CD8-positive, alpha-beta memory T cell (primary cell): Measurements from ENCODE around the gene TMEM101. TPM values are rescaled to one million over a fixed set of nuclear protein-coding genes. Genes with fewer than 3 reads are reported as not detected.

Source experiments
- CTCF ChIA-PET: fragments of 350-600 bp; sonication (Branson Sonifier 250); formaldehyde crosslinking; loops from one replicate; lab custom pipeline; 2021; ENCODE audit warnings: antibody characterized with exemption; lab: Charles Lee
- POLR2A ChIA-PET: fragments of 350-600 bp; sonication (Branson Sonifier 250); formaldehyde crosslinking; loops from one replicate; lab custom pipeline; 2021; ENCODE audit warnings: antibody characterized with exemption; lab: Charles Lee
- DNase-seq, 5 donors: peaks; one replicate each; pipeline versions ENCODE4 v3.0.0 to v3.0.0-alpha.2; 2020 to 2022; ENCODE audit warnings: mixed read lengths in 1 of 5
- H3K27ac ChIP-seq: one replicate; pipeline ENCODE4 v1.7.0; 2013; ENCODE audit warnings: low read depth, mild to moderate bottlenecking, low read length, moderate library complexity
- H3K27me3 ChIP-seq: 2 replicates; pipeline ENCODE4 v1.7.0; 2013; ENCODE audit warnings: low read length, mild to moderate bottlenecking; ENCODE audit not compliant: insufficient read depth, poor library complexity, severe bottlenecking
- H3K36me3 ChIP-seq: 2 replicates; pipeline ENCODE4 v1.7.0; 2013; ENCODE audit warnings: mild to moderate bottlenecking, low read length, moderate library complexity; ENCODE audit not compliant: insufficient read depth
- H3K4me1 ChIP-seq: 2 replicates; pipeline ENCODE4 v1.7.0; 2013; ENCODE audit warnings: mild to moderate bottlenecking, low read length, moderate library complexity; ENCODE audit not compliant: insufficient read depth
- H3K4me3 ChIP-seq: 2 replicates; pipeline ENCODE4 v1.7.0; 2013; ENCODE audit warnings: mild to moderate bottlenecking, low read length
- H3K9me3 ChIP-seq: 2 replicates; pipeline ENCODE4 v1.7.0; 2013; ENCODE audit warnings: mild to moderate bottlenecking, low read length
- H3K27ac Mint-ChIP-seq, 8 donors: one replicate each; pipeline ENCODE4 v1.8.0; 2020 to 2021; ENCODE audit warnings: mixed read lengths in 8 of 8, mild to moderate bottlenecking in 6 of 8, inconsistent platforms in 3 of 8, moderate library complexity in 3 of 8
- H3K27me3 Mint-ChIP-seq, 2 donors: one replicate each; pipeline ENCODE4 v1.8.0; 2020 to 2021; ENCODE audit warnings: mixed read lengths in 2 of 2, mild to moderate bottlenecking in 1 of 2, moderate library complexity in 1 of 2
- H3K36me3 Mint-ChIP-seq, 3 donors: one replicate each; pipeline ENCODE4 v1.8.0; 2020 to 2021; ENCODE audit warnings: mixed read lengths in 3 of 3, inconsistent platforms in 1 of 3, mild to moderate bottlenecking in 1 of 3
- H3K4me1 Mint-ChIP-seq, 3 donors: one replicate each; pipeline ENCODE4 v1.8.0; 2020 to 2021; ENCODE audit warnings: mixed read lengths in 3 of 3, inconsistent platforms in 1 of 3, mild to moderate bottlenecking in 1 of 3
- H3K4me3 Mint-ChIP-seq, 7 donors: one replicate each; pipeline ENCODE4 v1.8.0; 2020 to 2021; ENCODE audit warnings: mixed read lengths in 7 of 7, mild to moderate bottlenecking in 6 of 7, moderate library complexity in 4 of 7, inconsistent platforms in 2 of 7
- H3K9me3 Mint-ChIP-seq, 5 donors: one replicate each; pipeline ENCODE4 v1.8.0; 2020 to 2022; ENCODE audit warnings: mixed read lengths in 5 of 5, mild to moderate bottlenecking in 3 of 5, moderate library complexity in 2 of 5, inconsistent platforms in 1 of 5
- polyA plus RNA-seq: library from polyadenylated mRNA; unstranded; fragments of 300-500 nt; fragmentation: Illumina TruSeq; gene quantifications from one replicate; pipeline ENCODE4 v1.2.3, GENCODE V29; 2021
- total RNA-seq, 2 experiments: library from RNA; stranded (reverse); gene quantifications; one replicate each; pipeline ENCODE4 v1.2.3, GENCODE V29; 2021

Gene TMEM101
- total RNA-seq (10 to 100 TPM; 32.5 to 36.0 TPM), polyA plus RNA-seq (28.8 TPM)

- Histone ChIP-seq H3K4me3 (peak within 1 kb of the TSS; percentile 96), H3K27ac (peak within 1 kb of the TSS; percentile 76), H3K4me1 (peaks cover 13% of the 10 kb centered on the region), H3K9me3 (no peaks in the 10 kb centered on the region), H3K36me3 (no peaks in the 10 kb centered on the region), H3K27me3 (no peaks in the 10 kb centered on the region)
- Mint-ChIP-seq H3K36me3 (peaks cover 7 to 22% (median 9%) of the 10 kb centered on the region in 3 donors), H3K9me3 (no peaks in the 10 kb centered on the region), H3K4me1 (peaks cover 6 to 23% (median 16%) of the 10 kb centered on the region in 3 donors), H3K27ac (peak within 1 kb of the TSS; percentile 17 to 99 (median 98)), H3K4me3 (peak within 1 kb of the TSS; percentile 94 to 100 (median 99)), H3K27me3 (no peaks in the 10 kb centered on the region)
- DNase-seq = peak; percentile 81 to 92 (median 83)
- CTCF ChIA-PET = no interaction called here
- POLR2A ChIA-PET = interaction anchor here (1.1 kb wide), 1 partner anchor 8 kb away, joined by 6 read pairs; no protein-coding TSS in a partner anchor
Measured at GRCh38 chr17:44014437-44015172, at the start of gene TMEM101. TSS of gene TMEM101 (minus strand) at chr17:44014963. CDS start at chr17:44014952, 11 bp downstream.

DNA sequence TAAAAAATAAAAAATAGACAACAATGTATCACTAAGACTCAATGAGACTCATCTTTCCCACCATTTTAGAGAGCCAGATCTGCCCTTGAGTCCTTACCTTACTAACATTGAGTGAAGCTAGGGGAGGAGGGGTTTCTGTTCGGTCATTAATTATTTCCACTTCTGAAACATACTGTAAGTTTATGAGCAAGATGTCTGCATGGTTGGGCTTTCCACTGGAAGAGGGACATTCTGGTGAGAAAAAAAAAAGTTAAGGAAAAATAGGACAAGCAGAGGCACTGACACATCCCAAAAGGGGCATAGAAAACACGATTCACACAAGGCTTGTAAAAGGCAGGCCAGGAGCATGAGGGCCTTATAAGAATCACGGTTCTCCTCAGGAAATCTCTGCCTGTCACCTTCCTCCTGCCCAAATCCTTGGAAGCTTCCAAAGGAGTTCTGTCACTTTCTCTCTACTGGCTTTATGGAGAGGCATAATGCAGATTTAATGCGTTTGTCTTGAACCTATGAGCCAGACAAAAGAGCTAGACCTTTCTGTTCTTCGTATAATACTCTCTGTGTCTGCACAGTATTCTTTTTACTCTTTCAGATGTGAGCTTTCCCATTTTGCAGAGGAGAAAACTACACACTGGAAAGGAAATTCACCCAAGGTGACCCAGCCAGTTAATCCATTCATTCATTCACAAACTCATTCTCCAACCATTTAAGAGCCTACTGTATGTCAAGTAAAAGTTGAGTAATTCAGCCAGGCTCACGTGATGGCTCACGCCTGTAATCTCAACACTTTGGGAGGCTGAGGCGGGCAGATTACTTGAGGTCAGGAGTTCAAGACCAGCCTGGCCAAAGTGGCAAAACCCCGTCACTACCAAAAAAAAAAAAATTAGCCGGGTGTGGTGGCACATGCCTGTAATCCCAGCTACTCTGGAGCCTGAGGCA is 49.2 kb upstream of the TMEM101 start:
- POLR2A ChIA-PET = interaction anchor here (0.7 kb wide), 1 partner anchor 58 kb away, joined by 3 read pairs; no protein-coding TSS in a partner anchor
- Mint-ChIP-seq H3K4me1 (peaks cover 44 to 75% (median 61%) of the 10 kb centered on the region in 3 donors), H3K27me3 (peaks cover 0 to 3% of the 10 kb centered on the region in 2 donors), H3K36me3 (peaks cover 3 to 52% (median 12%) of the 10 kb centered on the region in 3 donors), H3K4me3 (peak overlapping the region in 5 of 7 donors; percentile 23 to 71 (median 62)), H3K27ac (peak overlapping the region; percentile 2 to 89 (median 58)), H3K9me3 (no peaks in the 10 kb centered on the region)
- H3K4me1 ChIP-seq = peaks cover 21% of the 10 kb centered on the region
- H3K27me3 ChIP-seq = no peaks in the 10 kb centered on the region
- CTCF ChIA-PET = no interaction called here
- no peak for DNase-seq
- peaks cover 3% of the 10 kb centered on the region for H3K36me3 ChIP-seq
- H3K4me3 ChIP-seq = no peak overlapping the region
- H3K27ac ChIP-seq = no peak overlapping the region
- H3K9me3 ChIP-seq = no peaks in the 10 kb centered on the region

GRCh38 chr17:44062871-44063270 is 48.1 kb upstream of the TMEM101 start:
- Histone ChIP-seq H3K4me3 (no peak overlapping the region), H3K36me3 (peaks cover 3% of the 10 kb centered on the region), H3K27me3 (no peaks in the 10 kb centered on the region), H3K9me3 (no peaks in the 10 kb centered on the region), H3K27ac (no peak overlapping the region), H3K4me1 (peaks cover 21% of the 10 kb centered on the region)
- Mint-ChIP-seq H3K4me1 (peaks cover 43 to 75% (median 60%) of the 10 kb centered on the region in 3 donors), H3K27me3 (peaks cover 0 to 3% of the 10 kb centered on the region in 2 donors), H3K9me3 (no peaks in the 10 kb centered on the region), H3K36me3 (peaks cover 3 to 60% (median 12%) of the 10 kb centered on the region in 3 donors), H3K4me3 (peak overlapping the region in 2 of 7 donors; percentile 13 to 77), H3K27ac (peak overlapping the region in 2 of 8 donors; percentile 53 to 54)
- ChIA-PET POLR2A (no interaction called here), CTCF (no interaction called here)
- DNase-seq = no peak

DNA sequence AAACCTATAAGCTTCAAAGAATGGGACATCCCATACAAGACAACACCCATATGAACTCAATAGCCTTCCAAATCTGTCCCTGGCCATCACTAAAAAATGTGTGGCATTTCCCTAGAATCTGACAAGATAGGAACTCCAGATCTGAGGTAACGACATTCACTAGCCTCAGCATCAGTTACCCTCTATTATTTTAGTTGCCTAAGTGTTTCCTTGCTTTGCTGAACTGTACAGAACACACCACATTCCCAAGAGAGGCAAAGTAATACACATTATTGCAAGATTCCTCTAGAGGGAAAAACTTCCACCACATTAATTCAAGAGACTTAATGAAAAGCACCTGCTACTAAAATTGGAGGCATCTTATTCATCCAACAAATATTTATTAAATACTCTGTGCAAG is 46.7 kb upstream of the TMEM101 start:
- H3K9me3 Mint-ChIP-seq = no peaks in the 10 kb centered on the region
- Histone ChIP-seq H3K36me3 (peaks cover 3% of the 10 kb centered on the region), H3K27ac (no peak overlapping the region), H3K9me3 (no peaks in the 10 kb centered on the region), H3K4me3 (no peak overlapping the region), H3K27me3 (no peaks in the 10 kb centered on the region), H3K4me1 (peaks cover 8% of the 10 kb centered on the region)
- peak overlapping the region in 1 of 7 donors; percentile 19 for H3K4me3 Mint-ChIP-seq
- peak overlapping the region in 1 of 8 donors; percentile 41 for H3K27ac Mint-ChIP-seq
- POLR2A ChIA-PET = no interaction called here
- peaks cover 35 to 62% (median 55%) of the 10 kb centered on the region in 3 donors for H3K4me1 Mint-ChIP-seq
- CTCF ChIA-PET = no interaction called here
- peaks cover 3 to 63% (median 12%) of the 10 kb centered on the region in 3 donors for H3K36me3 Mint-ChIP-seq
- DNase-seq = no peak
- H3K27me3 Mint-ChIP-seq = peaks cover 0 to 2% of the 10 kb centered on the region in 2 donors

- Mint-ChIP-seq H3K9me3 (no peaks in the 10 kb centered on the region), H3K36me3 (peaks cover 3 to 67% (median 15%) of the 10 kb centered on the region in 3 donors), H3K27me3 (no peaks in the 10 kb centered on the region), H3K4me3 (no peak overlapping the region), H3K4me1 (peaks cover 30 to 57% (median 52%) of the 10 kb centered on the region in 3 donors), H3K27ac (peak overlapping the region in 5 of 8 donors; percentile 3 to 75 (median 17))
- no peak overlapping the region for H3K4me3 ChIP-seq
- CTCF ChIA-PET = interaction anchor here (2.9 kb wide), 1 partner anchor 17 kb away, joined by 8 read pairs; no protein-coding TSS in a partner anchor
- no peaks in the 10 kb centered on the region for H3K4me1 ChIP-seq
- POLR2A ChIA-PET = no interaction called here
- no peaks in the 10 kb centered on the region for H3K27me3 ChIP-seq
- H3K9me3 ChIP-seq = no peaks in the 10 kb centered on the region
- DNase-seq = no peak
- no peak overlapping the region for H3K27ac ChIP-seq
- H3K36me3 ChIP-seq = peaks cover 3% of the 10 kb centered on the region
Measured at GRCh38 chr17:44059101-44059892, 44.5 kb upstream of the TMEM101 start.

GRCh38 chr17:44053125-44053872 is 38.5 kb upstream of the TMEM101 start:
- Mint-ChIP-seq H3K4me1 (peaks cover 17 to 25% (median 23%) of the 10 kb centered on the region in 3 donors), H3K27me3 (no peaks in the 10 kb centered on the region), H3K9me3 (no peaks in the 10 kb centered on the region), H3K27ac (peak overlapping the region in 3 of 8 donors; percentile 37 to 68 (median 47)), H3K4me3 (no peak overlapping the region), H3K36me3 (peaks cover 0 to 67% (median 8%) of the 10 kb centered on the region in 3 donors)
- Histone ChIP-seq H3K27ac (no peak overlapping the region), H3K9me3 (no peaks in the 10 kb centered on the region), H3K4me3 (no peak overlapping the region), H3K27me3 (no peaks in the 10 kb centered on the region), H3K36me3 (peaks cover 7% of the 10 kb centered on the region), H3K4me1 (no peaks in the 10 kb centered on the region)
- ChIA-PET CTCF (interaction anchor here (0.5 to 2.4 kb wide), 2 partner anchors 11 to 74 kb away, joined by 3 to 10 read pairs; no protein-coding TSS in a partner anchor), POLR2A (no interaction called here)
- DNase-seq = no peak
